ENCODE results near the gene PCYT1A. TPM values are rescaled to one million over a fixed set of nuclear protein-coding genes. Genes with fewer than 3 reads are reported as not detected.
"Not testable (repeated sequence)": the region's sequence is repeated elsewhere in the genome, so short reads cannot be mapped to it uniquely, and the experiment has no call there.

PCYT1A gene
- total RNA-seq, 5 donors from 2014 or later (not counting 1 experiment from before 2014, with no cell fraction given), result 61.1 to 87.9 (median 64.1) TPM

DNA sequence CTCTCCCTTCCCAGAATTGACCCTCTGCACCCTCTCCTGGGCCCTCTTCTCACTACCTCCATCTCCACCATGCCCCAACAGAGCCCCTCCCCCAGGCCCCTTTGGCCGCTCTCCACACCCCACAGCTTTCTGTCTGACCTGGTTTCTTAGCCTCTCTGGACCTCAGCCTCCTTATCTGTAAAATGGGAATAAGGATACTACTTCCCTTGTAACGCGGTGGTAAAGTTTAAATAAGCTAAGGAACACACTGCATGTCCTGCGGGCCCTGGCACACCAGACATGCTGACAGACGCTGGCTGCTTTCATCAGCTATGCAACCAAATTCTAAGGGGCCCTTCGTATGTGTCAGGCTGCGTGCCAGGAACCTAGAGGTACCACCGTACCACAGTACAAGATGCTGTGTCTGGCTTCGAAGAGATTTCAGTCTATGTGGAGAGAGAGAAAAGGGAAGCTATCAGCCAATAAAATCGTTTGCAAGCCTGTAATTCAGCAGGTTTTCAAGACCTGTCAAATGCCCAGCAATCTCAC is 72.0 kb downstream of the PCYT1A start:
- Mint-ChIP-seq H3K27ac (no peak overlapping the region), H3K4me1 (peaks cover 12 to 17% (median 16%) of the 10 kb centered on the region in 3 donors), H3K36me3 (no peaks in the 10 kb centered on the region), H3K27me3 (no peaks in the 10 kb centered on the region), H3K9me3 (no peaks in the 10 kb centered on the region), H3K4me3 (no peak overlapping the region)
- Histone ChIP-seq H3K9me3 (no peaks in the 10 kb centered on the region), H3K4me3 (ENCODE audit: control insufficient read depth in 1 of 2, extremely low read depth in 1 of 2, low read length in 1 of 2) (no peak overlapping the region), H3K4me1 (ENCODE audit: control insufficient read depth in 1 of 2, extremely low read depth in 1 of 2, insufficient read depth in 2 of 2, low read length in 2 of 2) (peaks cover 4 to 15% of the 10 kb centered on the region in 2 experiments), H3K27ac (ENCODE audit: low read length) (no peak overlapping the region), H3K36me3 (ENCODE audit: control insufficient read depth in 2 of 2, extremely low read depth in 1 of 2, insufficient read depth in 1 of 2, low read length in 1 of 2) (no peaks in the 10 kb centered on the region), H3K27me3 (replicated peaks in 1 of 2; ENCODE audit: control insufficient read depth in 2 of 2, extremely low read depth in 1 of 2, insufficient read depth in 2 of 2, low read length in 1 of 2) (no peaks in the 10 kb centered on the region)
- ChIA-PET CTCF (no interaction called here), POLR2A (no interaction called here)
- ATAC-seq (replicated peaks in 1 of 4) (no peak), DNase-seq (no peak)
- WGBS (ENCODE audit: insufficient coverage), result 94% methylated on average over 2 of the region's 10 CpGs

DNA sequence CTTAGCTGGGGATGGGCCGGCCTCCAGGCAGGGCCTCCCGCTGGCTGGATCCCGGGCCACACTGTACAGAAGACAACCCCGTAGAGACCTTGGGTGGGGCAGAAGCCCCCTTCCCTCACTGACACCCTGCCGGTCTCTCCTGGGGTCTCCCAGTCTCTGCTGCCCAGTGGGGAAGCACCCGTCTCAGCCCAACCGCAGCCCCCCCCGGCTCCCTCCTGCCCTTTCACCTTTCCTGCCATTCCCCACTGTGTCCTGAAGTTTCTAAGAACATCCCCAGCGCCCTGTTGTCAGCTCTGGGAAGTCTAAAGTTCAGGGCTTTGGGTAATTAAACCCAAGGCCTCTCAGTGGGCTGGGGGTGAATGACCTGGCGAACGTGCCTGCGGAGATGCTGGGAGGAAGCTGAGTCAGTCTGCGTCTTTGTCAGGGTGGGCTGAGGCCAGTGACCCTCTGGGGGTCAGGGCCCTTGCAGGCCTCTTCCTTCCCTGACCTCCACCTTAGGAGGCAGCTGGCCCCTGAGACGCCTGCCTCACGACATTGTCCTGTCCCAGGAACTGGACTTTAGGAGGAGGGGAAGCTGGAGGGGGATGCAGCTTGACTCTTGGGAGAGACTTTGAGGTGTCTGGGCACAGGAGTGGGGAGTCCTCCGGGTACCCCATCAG is 72.6 kb downstream of the PCYT1A start:
- no peak overlapping the region for H3K4me3 Mint-ChIP-seq
- Histone ChIP-seq H3K27me3 (replicated peaks in 1 of 2; ENCODE audit: control insufficient read depth in 2 of 2, extremely low read depth in 1 of 2, insufficient read depth in 2 of 2, low read length in 1 of 2) (no peaks in the 10 kb centered on the region), H3K36me3 (ENCODE audit: control insufficient read depth in 2 of 2, extremely low read depth in 1 of 2, insufficient read depth in 1 of 2, low read length in 1 of 2) (no peaks in the 10 kb centered on the region), H3K9me3 (no peaks in the 10 kb centered on the region), H3K27ac (ENCODE audit: low read length) (no peak overlapping the region), H3K4me3 (ENCODE audit: control insufficient read depth in 1 of 2, extremely low read depth in 1 of 2, low read length in 1 of 2) (no peak overlapping the region), H3K4me1 (ENCODE audit: control insufficient read depth in 1 of 2, extremely low read depth in 1 of 2, insufficient read depth in 2 of 2, low read length in 2 of 2) (peaks cover 4 to 13% of the 10 kb centered on the region in 2 experiments)
- ChIA-PET POLR2A (no interaction called here), CTCF (no interaction called here)
- WGBS (ENCODE audit: insufficient coverage), result 95% methylated on average over 4 of the region's 16 CpGs
- no peaks in the 10 kb centered on the region for H3K27me3 Mint-ChIP-seq
- H3K9me3 Mint-ChIP-seq, result no peaks in the 10 kb centered on the region
- H3K4me1 Mint-ChIP-seq, result peaks cover 12 to 17% (median 14%) of the 10 kb centered on the region in 3 donors
- no peak for ATAC-seq (replicated peaks in 1 of 4)
- DNase-seq, result no peak
- no peaks in the 10 kb centered on the region for H3K36me3 Mint-ChIP-seq
- H3K27ac Mint-ChIP-seq, result no peak overlapping the region

DNA sequence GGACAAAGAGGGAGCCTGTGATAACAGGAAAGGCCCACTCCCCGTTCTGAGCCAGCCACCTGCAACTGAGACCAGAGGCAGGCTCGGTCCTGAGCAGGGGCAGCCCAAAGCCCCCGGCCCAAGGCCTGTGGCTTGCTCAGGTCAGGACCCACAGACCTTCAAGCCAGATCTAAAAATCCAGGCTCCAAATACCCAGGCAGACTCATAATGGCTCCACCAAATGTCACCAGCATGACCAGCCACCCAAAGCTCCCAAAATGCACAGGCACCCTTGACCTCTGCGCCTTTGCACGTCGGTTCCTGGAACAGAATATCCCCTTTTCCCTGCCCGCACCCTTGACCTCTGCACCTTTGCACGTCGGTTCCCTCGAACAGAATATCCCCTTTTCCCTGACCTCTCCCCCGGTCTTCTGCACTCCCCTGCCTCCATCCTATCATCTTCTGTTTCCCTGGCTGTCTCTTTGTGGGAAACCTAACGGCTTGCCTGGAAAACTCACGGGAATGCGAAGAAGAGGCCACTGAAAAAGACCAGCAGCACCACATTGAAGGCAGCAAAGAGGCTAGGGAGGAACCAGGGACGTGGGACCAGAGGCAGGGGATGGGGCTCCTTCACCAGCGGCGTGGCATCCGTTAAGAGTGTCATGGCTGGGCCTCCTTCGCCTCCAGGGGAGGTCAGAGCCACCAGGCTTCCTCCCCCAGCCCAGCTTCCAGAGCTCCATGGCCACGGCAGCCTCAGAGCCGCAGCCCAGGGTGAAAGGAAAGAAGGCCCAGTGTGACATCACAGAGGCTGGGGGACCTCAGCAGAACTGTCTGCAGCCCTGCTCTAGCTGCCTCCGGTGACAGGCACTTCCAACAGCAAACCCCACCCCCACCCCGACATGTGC is 76.6 kb downstream of the PCYT1A start, which contains the start of gene ZDHHC19:
TSS of gene ZDHHC19 (minus strand) at position 728 of the 884 bp plus-strand sequence. CDS start at position 643, 85 bp downstream.
- Histone ChIP-seq H3K27me3 (replicated peaks in 1 of 2; ENCODE audit: control insufficient read depth in 2 of 2, extremely low read depth in 1 of 2, insufficient read depth in 2 of 2, low read length in 1 of 2) (peaks cover 0 to 2% of the 10 kb centered on the region in 2 experiments), H3K4me3 (ENCODE audit: control insufficient read depth in 1 of 2, extremely low read depth in 1 of 2, low read length in 1 of 2) (no peak within 1 kb of the TSS), H3K4me1 (ENCODE audit: control insufficient read depth in 1 of 2, extremely low read depth in 1 of 2, insufficient read depth in 2 of 2, low read length in 2 of 2) (peaks cover 0 to 19% of the 10 kb centered on the region in 2 experiments), H3K27ac (ENCODE audit: low read length) (no peak within 1 kb of the TSS), H3K9me3 (no peaks in the 10 kb centered on the region), H3K36me3 (ENCODE audit: control insufficient read depth in 2 of 2, extremely low read depth in 1 of 2, insufficient read depth in 1 of 2, low read length in 1 of 2) (no peaks in the 10 kb centered on the region)
- Mint-ChIP-seq H3K27ac (peak within 1 kb of the TSS in 1 of 2 donors; percentile 52), H3K4me3 (no peak within 1 kb of the TSS), H3K27me3 (no peaks in the 10 kb centered on the region), H3K36me3 (no peaks in the 10 kb centered on the region), H3K4me1 (peaks cover 9 to 14% (median 10%) of the 10 kb centered on the region in 3 donors), H3K9me3 (no peaks in the 10 kb centered on the region)
- ATAC-seq (replicated peaks in 1 of 4) (no peak), DNase-seq (no peak)
- CTCF ChIA-PET, result no interaction called here
- 85% methylated on average over 16 of the region's 23 CpGs for WGBS (ENCODE audit: insufficient coverage)
- POLR2A ChIA-PET, result no interaction called here

DNA sequence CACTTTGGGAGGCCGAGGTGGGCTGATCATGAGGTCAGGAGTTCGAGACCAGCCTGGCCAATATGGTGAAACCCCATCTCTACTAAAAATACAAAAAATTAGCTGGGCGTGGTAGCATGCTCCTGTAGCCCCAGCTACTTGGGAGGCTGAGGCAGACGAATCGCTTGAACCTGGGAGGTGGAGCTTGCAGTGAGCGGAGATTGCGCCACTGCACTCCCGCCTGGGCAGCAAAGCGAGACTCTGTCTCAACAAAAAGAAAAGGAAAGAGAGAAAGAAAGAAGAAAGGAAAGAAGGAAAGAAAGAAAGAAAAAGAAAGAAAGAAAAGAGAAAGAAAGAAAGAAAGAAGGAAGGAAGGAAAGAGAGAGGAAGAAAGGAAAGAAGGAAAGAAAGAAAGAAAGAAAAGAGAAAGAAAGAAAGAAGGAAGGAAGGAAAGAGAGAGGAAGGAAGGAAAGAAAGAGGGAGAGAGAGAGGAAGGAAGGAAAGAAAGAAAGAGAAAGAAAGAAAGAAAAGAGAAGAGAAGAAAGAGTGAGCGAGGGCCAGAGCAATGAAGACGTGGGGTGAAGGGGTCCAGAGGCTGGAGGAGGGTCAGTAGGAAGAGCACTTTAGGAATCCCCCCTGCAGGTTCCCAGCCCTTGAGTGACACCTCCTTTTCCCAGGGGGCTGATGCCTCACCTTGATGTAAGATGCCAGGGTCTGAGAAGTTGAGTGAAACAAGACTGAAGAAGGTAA is 77.4 kb downstream of the PCYT1A start:
- peaks cover 9 to 16% (median 10%) of the 10 kb centered on the region in 3 donors for H3K4me1 Mint-ChIP-seq
- POLR2A ChIA-PET; H3K27me3 Mint-ChIP-seq; H3K9me3 Mint-ChIP-seq; H3K27ac ChIP-seq (ENCODE audit: low read length); CTCF ChIA-PET; H3K4me3 Mint-ChIP-seq; H3K36me3 ChIP-seq (ENCODE audit: control insufficient read depth in 2 of 2, extremely low read depth in 1 of 2, insufficient read depth in 1 of 2, low read length in 1 of 2); ATAC-seq (replicated peaks in 1 of 4); H3K4me3 ChIP-seq (ENCODE audit: control insufficient read depth in 1 of 2, extremely low read depth in 1 of 2, low read length in 1 of 2); DNase-seq; H3K36me3 Mint-ChIP-seq; H3K9me3 ChIP-seq; H3K27me3 ChIP-seq (replicated peaks in 1 of 2; ENCODE audit: control insufficient read depth in 2 of 2, extremely low read depth in 1 of 2, insufficient read depth in 2 of 2, low read length in 1 of 2): not testable (repeated sequence)
- H3K4me1 ChIP-seq (ENCODE audit: control insufficient read depth in 1 of 2, extremely low read depth in 1 of 2, insufficient read depth in 2 of 2, low read length in 2 of 2), result peaks cover 0 to 19% of the 10 kb centered on the region in 2 experiments
- H3K27ac Mint-ChIP-seq, result peak overlapping the region in 1 of 2 donors; percentile 52
- WGBS (ENCODE audit: insufficient coverage), result 83% methylated on average over 5 of the region's 11 CpGs

DNA sequence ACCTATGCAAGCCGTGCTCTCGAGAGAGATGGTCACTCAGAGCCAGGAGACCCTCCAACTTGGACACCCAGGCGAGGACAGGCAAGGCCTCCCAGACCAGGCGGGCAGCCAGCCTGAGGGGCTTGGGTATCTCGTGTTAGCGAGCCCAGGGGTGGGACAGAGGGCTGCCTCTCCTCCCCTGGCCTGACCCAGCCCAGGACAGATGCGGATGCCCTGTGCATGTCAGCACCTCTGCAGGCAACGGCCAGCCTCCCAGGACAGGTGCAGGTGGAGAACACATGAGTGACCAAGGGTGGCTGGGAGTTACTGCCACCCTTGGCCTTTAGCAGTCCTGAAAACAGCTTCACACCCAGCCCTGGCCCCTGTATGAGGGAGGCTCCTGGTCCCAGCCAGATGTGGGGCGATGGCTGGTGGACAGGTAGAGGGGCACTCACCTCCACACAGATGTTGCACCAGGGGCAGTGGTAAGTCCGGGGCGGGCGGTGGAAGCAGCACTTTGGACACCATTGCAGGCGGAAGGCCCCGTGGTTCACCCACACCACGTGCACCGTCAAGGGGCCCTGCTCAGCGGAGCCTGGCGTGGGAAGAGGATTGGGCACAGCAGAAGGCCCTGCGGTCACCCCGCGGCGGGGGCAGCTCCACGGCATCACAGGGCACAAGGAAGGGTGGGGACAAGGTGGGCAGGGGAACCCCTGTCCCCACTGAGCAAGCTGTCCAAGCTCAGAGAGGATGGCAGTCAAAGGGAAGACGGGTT is 78.4 kb downstream of the PCYT1A start:
- Histone ChIP-seq H3K9me3 (no peaks in the 10 kb centered on the region), H3K27me3 (replicated peaks in 1 of 2; ENCODE audit: control insufficient read depth in 2 of 2, extremely low read depth in 1 of 2, insufficient read depth in 2 of 2, low read length in 1 of 2) (peaks cover 0 to 2% of the 10 kb centered on the region in 2 experiments), H3K27ac (ENCODE audit: low read length) (no peak overlapping the region), H3K4me1 (ENCODE audit: control insufficient read depth in 1 of 2, extremely low read depth in 1 of 2, insufficient read depth in 2 of 2, low read length in 2 of 2) (peaks cover 0 to 19% of the 10 kb centered on the region in 2 experiments), H3K36me3 (ENCODE audit: control insufficient read depth in 2 of 2, extremely low read depth in 1 of 2, insufficient read depth in 1 of 2, low read length in 1 of 2) (no peaks in the 10 kb centered on the region), H3K4me3 (ENCODE audit: control insufficient read depth in 1 of 2, extremely low read depth in 1 of 2, low read length in 1 of 2) (no peak overlapping the region)
- CTCF ChIA-PET, result no interaction called here
- ATAC-seq (replicated peaks in 1 of 4) (no peak), DNase-seq (no peak)
- no peaks in the 10 kb centered on the region for H3K9me3 Mint-ChIP-seq
- H3K4me3 Mint-ChIP-seq, result peak overlapping the region; percentile 55 to 81 (median 69)
- POLR2A ChIA-PET, result no interaction called here
- peaks cover 9 to 19% (median 10%) of the 10 kb centered on the region in 3 donors for H3K4me1 Mint-ChIP-seq
- WGBS (ENCODE audit: insufficient coverage), result 96% methylated on average over 22 of the region's 24 CpGs
- H3K27ac Mint-ChIP-seq, result no peak overlapping the region
- H3K27me3 Mint-ChIP-seq, result no peaks in the 10 kb centered on the region
- no peaks in the 10 kb centered on the region for H3K36me3 Mint-ChIP-seq

Measured in T-cell (primary cell).